Brain microvascular endothelial cell (primary cell): ENCODE data around the gene COMMD3.
"Not testable (repeated sequence)": the region's sequence is repeated elsewhere in the genome, so short reads cannot be mapped to it uniquely, and the experiment has no call there.

Experiments
- DNase-seq: peaks from one replicate; pipeline ENCODE4 v3.0.0-alpha.2; 2020
- H3K27ac ChIP-seq: fragments of 250-450 bp; sonication (Bioruptor Pico); 2 replicates; pipeline ENCODE4 v1.5.1; 2020; ENCODE audit warnings: mild to moderate bottlenecking, moderate library complexity
- H3K27me3 ChIP-seq: fragments of 250-450 bp; sonication (Bioruptor Pico); replicated peaks from 2 replicates; pipeline ENCODE4 v1.5.1; 2020; ENCODE audit warnings: mild to moderate bottlenecking
- H3K36me3 ChIP-seq: fragments of 250-450 bp; sonication (Bioruptor Pico); replicated peaks from 2 replicates; pipeline ENCODE4 v1.5.1; 2020; ENCODE audit warnings: mild to moderate bottlenecking
- H3K4me3 ChIP-seq: 2 replicates; pipeline ENCODE4 v1.5.1; 2011; ENCODE audit warnings: low read depth, mild to moderate bottlenecking, control low read depth, low read length, moderate library complexity
- in situ Hi-C: cut with HindIII; loops from 2 replicates; pipeline ENCODE4 v1.10.0; 2017; ENCODE audit warnings: low sequenced_read_pairs, low pct_ligation_motif_present
- TF ChIP-seq, protein P1 (sequence below): IDR thresholded peaks from 2 replicates; pipeline ENCODE4 v1.5.1; 2011; ENCODE audit warnings: low read depth, mild to moderate bottlenecking, moderate library complexity, low read length, control low read depth, inconsistent platforms; ENCODE audit errors: missing control alignments

COMMD3 gene

DNA sequence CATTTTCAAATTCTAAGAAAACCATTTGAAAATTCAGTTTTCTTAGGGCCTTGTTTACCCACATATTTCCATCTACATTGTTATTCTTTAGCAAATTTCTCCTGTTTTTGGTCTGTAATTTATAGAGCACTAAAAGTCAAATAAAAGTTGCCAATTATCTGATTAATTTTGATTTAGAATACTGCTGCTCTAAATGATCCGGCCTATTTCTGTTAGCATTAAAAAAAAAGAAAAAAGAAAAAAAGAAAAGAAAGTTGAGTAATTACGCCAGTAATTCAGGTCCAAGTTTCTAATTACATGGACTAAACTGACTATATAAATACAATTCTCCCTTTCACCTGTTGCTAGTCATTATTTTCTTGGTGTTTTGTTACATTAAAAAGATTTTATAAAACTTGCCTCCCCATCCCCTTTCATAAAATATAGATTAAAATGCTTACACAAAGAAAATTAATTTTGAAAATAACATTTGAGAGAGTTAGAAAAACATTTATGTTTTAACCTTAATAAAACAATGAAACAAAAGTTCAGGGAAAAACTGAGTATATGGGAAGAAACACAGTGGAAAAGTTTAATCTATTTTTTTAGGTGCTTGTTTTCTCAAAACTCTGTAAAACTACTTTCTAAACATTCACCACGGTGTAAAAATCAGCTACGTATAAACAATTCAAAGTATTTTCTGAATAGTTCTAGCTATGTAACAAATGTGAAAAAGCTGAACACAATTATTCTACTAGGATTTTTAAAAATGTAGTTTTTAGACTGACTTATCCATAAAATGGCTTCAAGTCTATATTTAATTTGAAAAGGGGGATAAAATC is 6.8 kb upstream of the COMMD3 start:
- DNase-seq: no peak
- TF ChIP-seq, protein P1, sequence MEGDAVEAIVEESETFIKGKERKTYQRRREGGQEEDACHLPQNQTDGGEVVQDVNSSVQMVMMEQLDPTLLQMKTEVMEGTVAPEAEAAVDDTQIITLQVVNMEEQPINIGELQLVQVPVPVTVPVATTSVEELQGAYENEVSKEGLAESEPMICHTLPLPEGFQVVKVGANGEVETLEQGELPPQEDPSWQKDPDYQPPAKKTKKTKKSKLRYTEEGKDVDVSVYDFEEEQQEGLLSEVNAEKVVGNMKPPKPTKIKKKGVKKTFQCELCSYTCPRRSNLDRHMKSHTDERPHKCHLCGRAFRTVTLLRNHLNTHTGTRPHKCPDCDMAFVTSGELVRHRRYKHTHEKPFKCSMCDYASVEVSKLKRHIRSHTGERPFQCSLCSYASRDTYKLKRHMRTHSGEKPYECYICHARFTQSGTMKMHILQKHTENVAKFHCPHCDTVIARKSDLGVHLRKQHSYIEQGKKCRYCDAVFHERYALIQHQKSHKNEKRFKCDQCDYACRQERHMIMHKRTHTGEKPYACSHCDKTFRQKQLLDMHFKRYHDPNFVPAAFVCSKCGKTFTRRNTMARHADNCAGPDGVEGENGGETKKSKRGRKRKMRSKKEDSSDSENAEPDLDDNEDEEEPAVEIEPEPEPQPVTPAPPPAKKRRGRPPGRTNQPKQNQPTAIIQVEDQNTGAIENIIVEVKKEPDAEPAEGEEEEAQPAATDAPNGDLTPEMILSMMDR: no peak
- Histone ChIP-seq H3K27me3 (no peaks in the 10 kb centered on the region), H3K36me3 (no peaks in the 10 kb centered on the region), H3K27ac (no peak overlapping the region), H3K4me3 (no peak overlapping the region)
- in situ Hi-C loops: no loop called here

DNA sequence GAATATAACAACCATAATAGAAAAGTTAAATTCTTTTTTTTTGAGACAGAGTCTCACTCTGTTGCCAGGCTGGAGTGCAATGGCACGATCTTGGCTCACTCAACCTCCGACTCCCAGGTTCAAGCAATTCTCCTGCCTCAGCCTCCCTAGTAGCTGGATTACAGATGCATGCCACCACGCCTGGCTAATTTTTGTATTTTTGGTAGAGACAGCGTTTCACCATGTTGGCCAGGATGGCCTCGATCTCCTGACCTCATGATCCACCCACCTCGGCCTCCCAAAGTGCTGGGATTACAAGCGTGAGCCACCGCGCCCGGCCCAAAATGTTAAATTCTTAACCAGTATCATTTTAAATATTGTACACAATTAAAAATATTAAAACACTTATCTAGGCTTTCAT is 6.2 kb upstream of the COMMD3 start:
- H3K36me3 ChIP-seq, H3K4me3 ChIP-seq, in situ Hi-C loops: not testable (repeated sequence)

DNA sequence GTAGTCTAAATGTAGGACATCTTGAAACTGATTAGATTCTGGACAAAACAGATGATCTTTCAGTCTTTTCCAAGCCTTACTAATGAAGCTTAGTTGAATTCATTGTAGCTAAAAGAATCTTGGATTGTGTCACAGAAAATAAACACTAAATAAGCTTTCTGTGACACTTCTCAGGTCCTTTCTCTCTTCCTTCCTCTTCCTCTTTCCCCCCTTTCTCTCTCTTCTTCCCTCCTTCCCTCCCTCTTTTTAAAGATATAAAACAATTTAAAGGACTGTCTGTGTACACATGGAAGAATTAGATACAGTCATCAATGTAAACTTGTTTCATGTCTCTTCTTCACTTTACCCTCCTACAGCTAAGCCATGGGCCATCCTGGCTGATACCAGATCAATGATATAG is 5.3 kb upstream of the COMMD3 start:
- no peak overlapping the region for H3K4me3 ChIP-seq
- no peaks in the 10 kb centered on the region for H3K36me3 ChIP-seq
- H3K27me3 ChIP-seq: no peaks in the 10 kb centered on the region
- in situ Hi-C loops: no loop called here
- no peak overlapping the region for H3K27ac ChIP-seq
- no peak for DNase-seq
- TF ChIP-seq, protein P1: no peak

More for the DNA sequence above, 6.2 kb upstream of the COMMD3 start:
- not testable (repeated sequence) for H3K27me3 ChIP-seq, DNase-seq, H3K27ac ChIP-seq

DNA sequence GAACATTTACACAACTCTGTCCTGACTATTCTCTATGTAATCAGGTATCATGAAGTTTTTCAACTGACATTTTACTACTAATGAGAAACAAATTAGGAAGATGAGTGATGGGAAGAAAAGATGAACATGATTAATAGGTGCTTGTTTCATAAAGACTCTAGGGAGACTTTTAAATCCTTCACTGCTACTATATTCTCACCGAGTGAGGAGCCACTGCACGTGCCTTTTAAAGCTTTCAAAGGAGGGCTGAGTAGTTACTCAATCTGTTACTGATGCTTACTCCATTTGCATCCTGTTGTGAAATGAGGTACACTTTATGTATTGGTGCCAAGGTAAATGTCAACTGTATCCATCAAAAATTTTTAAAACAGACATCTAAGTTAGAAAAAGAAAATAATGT is 1.3 kb upstream of the COMMD3 start:
- H3K4me3 ChIP-seq: no peak overlapping the region

DNA sequence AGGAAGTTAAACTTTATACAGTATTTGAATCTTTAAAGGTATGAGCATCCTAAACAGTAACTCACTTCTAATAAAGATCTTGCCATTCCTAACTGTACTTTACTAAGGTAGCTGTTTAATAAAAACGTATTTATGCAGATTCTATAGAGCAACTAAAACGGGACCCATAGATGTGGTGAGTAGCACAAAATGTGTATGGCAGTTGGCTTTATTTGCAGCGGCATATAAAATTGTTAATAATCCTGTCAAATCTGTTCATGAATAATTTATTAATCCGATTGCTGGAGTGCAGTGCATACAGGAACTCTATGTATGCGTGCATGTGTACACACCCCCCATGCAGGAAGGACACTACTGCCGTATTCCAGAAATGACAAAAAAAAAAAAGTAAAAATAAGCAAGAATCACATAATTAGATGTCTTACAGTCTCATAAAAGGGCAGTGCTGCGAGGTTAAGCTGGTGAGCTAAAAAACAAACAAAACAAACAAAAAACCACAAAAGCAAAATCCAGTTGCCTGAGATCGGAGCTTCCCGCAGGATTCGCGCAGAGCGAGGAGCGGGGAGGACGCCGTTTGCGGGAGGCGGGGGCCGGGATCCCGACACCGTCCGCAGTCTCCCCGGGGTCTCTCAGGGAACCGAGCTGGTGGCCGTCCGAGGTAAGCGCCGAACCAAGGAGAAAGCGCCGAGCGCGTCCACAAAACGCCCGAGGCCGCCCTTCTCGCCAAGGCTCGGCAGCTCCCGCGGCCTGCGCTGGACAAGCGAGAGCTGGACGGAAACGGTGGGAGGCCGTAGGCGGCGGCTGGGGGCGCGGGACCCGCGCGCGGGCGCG is 518 bp upstream of the COMMD3 start:
- in situ Hi-C loops: no loop called here
- no peak for DNase-seq

More for the DNA sequence above, 1.3 kb upstream of the COMMD3 start:
- DNase-seq: no peak
- TF ChIP-seq, protein P1: no peak
- in situ Hi-C loops: no loop called here
- no peak overlapping the region for H3K27ac ChIP-seq
- no peaks in the 10 kb centered on the region for H3K27me3 ChIP-seq
- no peaks in the 10 kb centered on the region for H3K36me3 ChIP-seq

DNA sequence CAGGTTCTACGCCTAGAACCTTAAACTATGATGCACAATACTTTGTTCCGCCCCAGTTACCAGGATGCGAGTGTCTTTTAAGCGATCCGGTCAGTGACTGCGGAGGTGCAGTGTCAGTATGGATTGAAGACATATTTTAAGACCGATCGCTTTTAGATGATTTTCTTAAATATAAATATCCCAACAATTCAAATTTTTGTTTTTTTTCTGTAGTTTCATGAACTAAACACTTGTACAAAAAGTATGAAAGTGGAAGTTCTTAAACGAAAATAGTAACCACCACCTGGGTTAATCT is 835 bp downstream of the COMMD3 start:
- in situ Hi-C loops: no loop called here

More for the DNA sequence above, 518 bp upstream of the COMMD3 start:
- peak overlapping the region; percentile 92 for H3K27ac ChIP-seq
- H3K36me3 ChIP-seq: no peaks in the 10 kb centered on the region
- TF ChIP-seq, protein P1: no peak
- H3K27me3 ChIP-seq: no peaks in the 10 kb centered on the region
- H3K4me3 ChIP-seq: peak overlapping the region; percentile 78

More for the DNA sequence above, 835 bp downstream of the COMMD3 start:
- H3K27ac ChIP-seq: peak overlapping the region; percentile 92
- no peak for DNase-seq
- TF ChIP-seq, protein P1: no peak
- H3K36me3 ChIP-seq: no peaks in the 10 kb centered on the region
- H3K27me3 ChIP-seq: no peaks in the 10 kb centered on the region
- peak overlapping the region; percentile 78 for H3K4me3 ChIP-seq
